ENCODE measurements around the gene SLC17A9.

The SLC17A9 gene

DNA sequence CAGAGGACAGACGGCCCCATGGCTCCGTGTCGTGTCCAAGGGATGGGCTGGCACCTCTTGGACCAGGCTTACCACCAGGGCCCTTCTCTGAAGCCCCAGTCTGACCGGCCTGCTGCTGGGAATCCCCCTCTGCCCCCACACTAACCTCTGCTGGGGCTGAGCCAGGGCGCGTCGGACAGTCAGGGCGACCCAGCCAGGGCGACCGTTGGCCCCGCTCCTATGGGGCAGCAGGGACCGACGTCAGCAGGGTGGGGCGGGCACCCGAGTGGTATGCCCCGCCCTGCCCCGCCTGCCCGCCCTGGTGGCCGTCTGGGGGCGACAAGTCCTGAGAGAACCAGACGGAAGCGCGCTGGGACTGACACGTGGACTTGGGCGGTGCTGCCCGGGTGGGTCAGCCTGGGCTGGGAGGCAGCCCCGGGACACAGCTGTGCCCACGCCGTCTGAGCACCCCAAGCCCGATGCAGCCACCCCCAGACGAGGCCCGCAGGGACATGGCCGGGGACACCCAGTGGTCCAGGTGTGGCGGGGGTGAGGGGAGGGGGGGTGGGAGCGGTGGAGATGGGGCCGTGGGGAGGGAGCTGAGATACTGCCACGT, at the start of gene SLC17A9:
SLC17A9 (plus strand) TSS at position 337 of the 595 bp plus-strand sequence; CDS start at position 459, 122 bp downstream.
- Histone ChIP-seq H3K36me3 (ENCODE audit: insufficient read depth, low read length) (no peaks in the 10 kb centered on the region; the same call in 1 of the 2 replicates), H3K27ac (no peak within 1 kb of the TSS), H3K4me3 (no peak within 1 kb of the TSS), H3K9ac (ENCODE audit: insufficient read length) (no peak within 1 kb of the TSS), H3K9me3 (ENCODE audit: low read depth, low read length) (no peaks in the 10 kb centered on the region)
- DNase-seq (ENCODE audit: low read depth, low spot score), result no peak
- no peak for TF ChIP-seq FOXP2 (optimal IDR thresholded peaks at IDR 0.05; ENCODE audit: control extremely low read depth, extremely low read length, insufficient read depth)
- no peak for TF ChIP-seq POLR2AphosphoS5 (IDR thresholded peaks at IDR 0.05; ENCODE audit: borderline replicate concordance, low read depth, low read length)
- TF ChIP-seq EZH2 (IDR thresholded peaks at IDR 0.05), result no peak

DNA sequence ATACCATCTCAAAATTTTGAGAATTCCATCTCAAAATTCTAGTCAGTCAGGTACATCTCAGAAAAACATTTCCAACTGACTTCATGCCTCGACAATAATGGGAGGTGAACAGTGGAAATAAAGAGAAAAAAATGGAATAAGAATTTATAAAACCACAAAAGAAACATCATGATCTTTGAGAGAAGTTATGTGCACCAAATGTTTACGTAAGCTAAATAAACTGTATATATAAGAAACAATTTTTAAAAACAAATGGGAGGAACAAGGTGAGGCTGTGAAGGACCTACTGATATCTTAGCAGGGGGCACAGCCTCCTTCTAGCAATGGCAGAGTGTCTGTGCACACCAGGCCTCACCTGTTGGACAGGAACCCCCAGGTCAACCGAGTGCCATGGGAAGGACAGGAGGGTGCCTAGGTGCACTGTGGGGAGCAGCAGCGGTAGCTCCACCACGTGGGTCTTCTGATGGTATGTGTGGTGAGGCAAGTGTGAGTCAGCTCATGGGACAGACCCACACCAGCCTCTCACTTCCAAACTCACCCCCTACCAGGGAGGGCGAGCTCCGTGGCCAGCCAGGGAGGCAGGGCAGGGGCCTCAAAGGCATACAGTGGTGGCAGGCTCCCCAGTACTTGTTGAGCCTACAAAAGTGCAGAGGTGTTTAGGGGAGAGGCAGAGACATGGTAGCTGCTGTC, 49.4 kb upstream of the SLC17A9 start:
- no peak overlapping the region for H3K4me3 ChIP-seq
- TF ChIP-seq FOXP2 (optimal IDR thresholded peaks at IDR 0.05; ENCODE audit: control extremely low read depth, extremely low read length, insufficient read depth) (no peak), POLR2AphosphoS5 (IDR thresholded peaks at IDR 0.05; ENCODE audit: borderline replicate concordance, low read depth, low read length) (no peak), EZH2 (IDR thresholded peaks at IDR 0.05) (no peak)
- no peak overlapping the region for H3K27ac ChIP-seq
- peaks cover 67% of the 10 kb centered on the region for H3K36me3 ChIP-seq (ENCODE audit: insufficient read depth, low read length)
- H3K9ac ChIP-seq (ENCODE audit: insufficient read length), result no peak overlapping the region
- H3K9me3 ChIP-seq (ENCODE audit: low read depth, low read length), result no peaks in the 10 kb centered on the region
- DNase-seq (ENCODE audit: low read depth, low spot score), result no peak

GRCh38 chr20:62905536-62906117, 46.9 kb upstream of the SLC17A9 start:
- H3K4me3 ChIP-seq, result no peak overlapping the region
- no peak overlapping the region for H3K9ac ChIP-seq (ENCODE audit: insufficient read length)
- DNase-seq (ENCODE audit: low read depth, low spot score), result no peak
- TF ChIP-seq EZH2 (IDR thresholded peaks at IDR 0.05) (no peak), FOXP2 (optimal IDR thresholded peaks at IDR 0.05; ENCODE audit: control extremely low read depth, extremely low read length, insufficient read depth) (no peak), POLR2AphosphoS5 (IDR thresholded peaks at IDR 0.05; ENCODE audit: borderline replicate concordance, low read depth, low read length) (no peak)
- H3K9me3 ChIP-seq (ENCODE audit: low read depth, low read length), result no peaks in the 10 kb centered on the region
- H3K27ac ChIP-seq, result no peak overlapping the region
- H3K36me3 ChIP-seq (ENCODE audit: insufficient read depth, low read length), result peaks cover 92% of the 10 kb centered on the region

- DNase-seq (ENCODE audit: low read depth, low spot score), result no peak
- no peak overlapping the region for H3K9ac ChIP-seq (ENCODE audit: insufficient read length)
- H3K4me3 ChIP-seq, result no peak overlapping the region
- no peak overlapping the region for H3K27ac ChIP-seq
- peaks cover 95% of the 10 kb centered on the region for H3K36me3 ChIP-seq (ENCODE audit: insufficient read depth, low read length)
- TF ChIP-seq FOXP2 (optimal IDR thresholded peaks at IDR 0.05; ENCODE audit: control extremely low read depth, extremely low read length, insufficient read depth), result no peak
- TF ChIP-seq EZH2 (IDR thresholded peaks at IDR 0.05), result no peak
- TF ChIP-seq POLR2AphosphoS5 (IDR thresholded peaks at IDR 0.05; ENCODE audit: borderline replicate concordance, low read depth, low read length), result no peak
- no peaks in the 10 kb centered on the region for H3K9me3 ChIP-seq (ENCODE audit: low read depth, low read length)
Observed at GRCh38 chr20:62906209-62906608, 46.3 kb upstream of the SLC17A9 start.

DNA sequence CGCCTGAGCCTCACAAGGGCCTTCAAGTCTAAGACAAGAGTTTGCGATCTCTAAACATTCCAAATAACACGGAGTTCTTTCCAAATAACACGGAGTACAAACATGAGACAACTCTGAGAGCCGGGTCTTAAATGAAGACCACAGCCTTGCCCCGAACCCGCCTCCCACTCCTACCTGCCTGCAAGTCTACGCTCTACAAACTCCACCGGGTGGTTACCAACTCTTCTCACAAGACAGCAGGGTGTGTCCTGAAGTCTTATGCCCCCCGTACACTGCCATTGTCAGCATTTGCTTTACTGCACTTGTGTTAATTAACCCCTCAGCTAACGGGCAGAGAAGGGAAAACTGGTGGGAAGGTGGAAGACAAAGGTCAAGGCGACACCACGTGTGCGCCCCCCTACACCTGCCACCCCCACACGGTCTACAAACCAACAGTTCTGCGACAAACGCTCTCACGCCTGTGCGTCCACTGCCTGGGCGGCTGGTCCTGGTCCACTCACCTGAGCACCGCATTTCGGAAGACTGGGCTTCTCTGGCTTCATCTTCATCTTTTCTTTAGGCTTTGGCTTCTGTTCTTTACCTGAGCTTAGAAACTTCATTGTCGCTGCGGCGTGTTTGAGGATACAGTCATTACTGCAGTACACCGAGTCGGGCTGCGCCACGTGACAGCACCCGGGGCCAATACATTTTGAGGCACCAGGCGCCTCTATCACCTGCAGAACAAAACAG, 45.7 kb upstream of the SLC17A9 start:
- H3K36me3 ChIP-seq (ENCODE audit: insufficient read depth, low read length), result peaks cover 96% of the 10 kb centered on the region
- no peak overlapping the region for H3K4me3 ChIP-seq
- H3K9ac ChIP-seq (ENCODE audit: insufficient read length), result no peak overlapping the region
- H3K27ac ChIP-seq, result no peak overlapping the region
- H3K9me3 ChIP-seq (ENCODE audit: low read depth, low read length), result no peaks in the 10 kb centered on the region
- DNase-seq (ENCODE audit: low read depth, low spot score), result no peak
- TF ChIP-seq FOXP2 (optimal IDR thresholded peaks at IDR 0.05; ENCODE audit: control extremely low read depth, extremely low read length, insufficient read depth) (no peak), POLR2AphosphoS5 (IDR thresholded peaks at IDR 0.05; ENCODE audit: borderline replicate concordance, low read depth, low read length) (no peak), EZH2 (IDR thresholded peaks at IDR 0.05) (no peak)

- no peak for TF ChIP-seq FOXP2 (optimal IDR thresholded peaks at IDR 0.05; ENCODE audit: control extremely low read depth, extremely low read length, insufficient read depth)
- Histone ChIP-seq H3K4me3 (no peak overlapping the region), H3K9ac (ENCODE audit: insufficient read length) (no peak overlapping the region), H3K27ac (no peak overlapping the region), H3K9me3 (ENCODE audit: low read depth, low read length) (no peaks in the 10 kb centered on the region), H3K36me3 (ENCODE audit: insufficient read depth, low read length) (peaks cover 98% of the 10 kb centered on the region)
- no peak for DNase-seq (ENCODE audit: low read depth, low spot score)
Observed at GRCh38 chr20:62907384-62908317, 44.9 kb upstream of the SLC17A9 start.

DNA sequence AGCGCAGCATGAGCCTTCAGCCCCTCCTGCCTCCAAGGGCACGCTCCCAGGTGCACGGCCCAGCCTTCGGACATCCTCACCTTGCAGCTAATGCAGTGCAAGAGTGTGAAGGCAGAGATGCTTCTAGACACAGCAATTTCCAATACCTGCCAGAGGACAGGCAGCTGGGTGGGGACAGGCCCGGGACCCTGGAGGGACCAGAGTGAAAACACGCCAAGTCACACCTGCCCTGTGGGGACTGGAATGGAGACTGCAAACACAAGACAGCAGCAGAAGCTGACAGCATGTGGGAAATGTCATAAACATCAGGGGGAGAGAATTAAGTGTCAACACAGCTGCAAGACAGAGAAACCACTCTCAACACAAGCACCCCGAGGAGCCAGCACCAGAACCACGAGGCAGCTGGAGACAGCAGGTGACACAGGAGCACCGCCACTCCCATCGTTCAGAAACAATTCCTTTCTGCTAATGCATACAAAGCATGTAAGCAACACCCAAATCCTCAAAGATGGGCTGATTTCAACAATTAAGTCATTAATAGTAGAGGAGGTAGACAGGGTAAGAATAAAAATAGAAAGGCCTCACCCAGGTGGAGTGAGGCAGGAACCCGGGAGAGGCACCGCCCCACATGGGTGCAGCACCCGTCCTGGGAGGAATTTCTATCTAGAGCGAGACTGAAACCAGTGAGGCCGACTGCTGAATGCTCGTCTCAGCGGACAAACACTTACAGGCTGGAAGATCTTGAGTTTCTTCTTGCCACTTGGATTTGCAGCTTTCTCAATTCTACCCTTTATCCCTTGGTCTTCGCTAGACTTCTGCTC, 43.3 kb upstream of the SLC17A9 start:
- no peaks in the 10 kb centered on the region for H3K9me3 ChIP-seq (ENCODE audit: low read depth, low read length)
- no peak overlapping the region for H3K9ac ChIP-seq (ENCODE audit: insufficient read length)
- no peak overlapping the region for H3K27ac ChIP-seq
- H3K4me3 ChIP-seq, result no peak overlapping the region
- H3K36me3 ChIP-seq (ENCODE audit: insufficient read depth, low read length), result peaks cover 95% of the 10 kb centered on the region
- no peak for DNase-seq (ENCODE audit: low read depth, low spot score)
- TF ChIP-seq FOXP2 (optimal IDR thresholded peaks at IDR 0.05; ENCODE audit: control extremely low read depth, extremely low read length, insufficient read depth) (no peak), POLR2AphosphoS5 (IDR thresholded peaks at IDR 0.05; ENCODE audit: borderline replicate concordance, low read depth, low read length) (no peak)

Data from SK-N-MC (cell line).